PFSK-1 (cell line): ENCODE results near the gene SEC31A.

ENCODE experiments used
- FOXP2 ChIP-seq: optimal IDR thresholded peaks from 2 replicates; pipeline ENCODE3; 2011; ENCODE audit warnings: borderline replicate concordance, control low read depth, inconsistent platforms; ENCODE audit not compliant: insufficient read depth; ENCODE audit errors: extremely low read length, extremely low read depth
- POLR2AphosphoS5 ChIP-seq: IDR thresholded peaks from 2 replicates; pipeline ENCODE4 v1.6.1; 2012; ENCODE audit warnings: low read depth, mild to moderate bottlenecking, control low read depth, low read length, moderate library complexity
- REST ChIP-seq, 2 experiments: IDR thresholded peaks; 2 replicates each; pipeline versions ENCODE4 v1.6.1 to v1.8.0; 2011 to 2012; ENCODE audit warnings: low read depth in 2 of 2, low read length in 2 of 2, control low read depth in 1 of 2, inconsistent platforms in 1 of 2, mild to moderate bottlenecking in 1 of 2, moderate library complexity in 1 of 2; ENCODE audit not compliant: insufficient read depth in 1 of 2
- SIN3A ChIP-seq: IDR thresholded peaks from 2 replicates; pipeline ENCODE4 v1.6.1; 2012; ENCODE audit warnings: mild to moderate bottlenecking, low read length, moderate library complexity, borderline replicate concordance; ENCODE audit not compliant: insufficient read depth
- TAF1 ChIP-seq: IDR thresholded peaks from 2 replicates; pipeline ENCODE4 v1.6.1; 2012; ENCODE audit warnings: low read length, control low read depth, borderline replicate concordance; ENCODE audit not compliant: insufficient read depth

- TF ChIP-seq POLR2AphosphoS5 (no peak), SIN3A (no peak), REST (IDR thresholded peaks at IDR 0.05; ENCODE audit: insufficient read depth in 1 of 2, low read depth in 2 of 2, low read length in 2 of 2) (no peak), TAF1 (no peak), FOXP2 (no peak)
Observed at GRCh38 chr4:82792912-82793649, 97.9 kb downstream of the SEC31A start.
